Esophagus squamous epithelium (tissue), 5 donors: Measurements from ENCODE around the gene RDH5. TPM values are rescaled to one million over a fixed set of nuclear protein-coding genes. Genes with fewer than 3 reads are reported as not detected.

Source experiments
- DNase-seq: peaks from one replicate; lab custom pipeline; 2025; lab: John Stamatoyannopoulos, UW
- H3K27ac ChIP-seq, 4 donors: fragments of 200-600 bp; sonication (generic); one replicate each; pipeline ENCODE4 v1.5.1; 2016 to 2019; ENCODE audit warnings: mild to moderate bottlenecking in 1 of 4
- H3K27me3 ChIP-seq, 4 donors: fragments of 200-600 bp; sonication (generic); 1 replicate in 3 of 4; 2 replicates in 1 of 4; pipeline versions ENCODE4 v1.5.1 to v1.6.0; 2017 to 2021; ENCODE audit warnings: antibody characterized with exemption in 1 of 4
- H3K36me3 ChIP-seq, 3 donors: fragments of 200-600 bp; sonication (generic); one replicate each; pipeline ENCODE4 v1.5.1; 2016 to 2019
- H3K4me1 ChIP-seq, 3 donors: fragments of 200-600 bp; sonication (generic); one replicate each; pipeline ENCODE4 v1.5.1; 2017 to 2019
- H3K4me3 ChIP-seq, 4 donors: fragments of 200-600 bp; sonication (generic); 1 replicate in 3 of 4; 2 replicates in 1 of 4; pipeline ENCODE4 v1.5.1; 2016 to 2019; ENCODE audit warnings: mild to moderate bottlenecking in 2 of 4, moderate library complexity in 1 of 4
- H3K9me3 ChIP-seq, 3 donors: fragments of 200-600 bp; sonication (generic); one replicate each; pipeline ENCODE4 v1.5.1; 2016 to 2019
- POLR2A ChIP-seq, 4 donors: fragments of 450-650 bp; IDR thresholded peaks; one replicate each; pipeline ENCODE4 v1.6.1; 2017; ENCODE audit warnings: antibody characterized with exemption in 4 of 4, mild to moderate bottlenecking in 4 of 4, moderate library complexity in 3 of 4
- WGBS, 2 donors: methylation state at CpG; one replicate each; pipeline ENCODE4 v1.1.5; 2018; 5-methylcytosine and 5-hydroxymethylcytosine counted together
- intact Hi-C: fragments of 100-400 bp; cut with DNase I; formaldehyde crosslinking; loops from one replicate; pipeline ENCODE4 v1.15.0; 2022
- total RNA-seq, 4 donors: library from RNA; depleted of rRNA; stranded (reverse); fragments of >200 nt; gene quantifications; one replicate each; pipeline ENCODE4 v1.1.0, GENCODE V29; 2016
- TF ChIP-seq, protein P1 (sequence below), 6 experiments: fragments of 450-650 bp in 4 of 6; fragments of 200-600 bp in 2 of 6; sonication (generic) in 2 of 6; IDR thresholded peaks; one replicate each; pipeline ENCODE4 v1.5.1; 2016 to 2019; ENCODE audit warnings: antibody characterized with exemption in 6 of 6, mild to moderate bottlenecking in 4 of 6, moderate library complexity in 4 of 6
- donor health status: DM: yes; HTN: yes; CAD: no.

Gene RDH5
- total RNA-seq, 4 donors from 2014 or later = 1.3 to 13.5 (median 4.1) TPM

DNA sequence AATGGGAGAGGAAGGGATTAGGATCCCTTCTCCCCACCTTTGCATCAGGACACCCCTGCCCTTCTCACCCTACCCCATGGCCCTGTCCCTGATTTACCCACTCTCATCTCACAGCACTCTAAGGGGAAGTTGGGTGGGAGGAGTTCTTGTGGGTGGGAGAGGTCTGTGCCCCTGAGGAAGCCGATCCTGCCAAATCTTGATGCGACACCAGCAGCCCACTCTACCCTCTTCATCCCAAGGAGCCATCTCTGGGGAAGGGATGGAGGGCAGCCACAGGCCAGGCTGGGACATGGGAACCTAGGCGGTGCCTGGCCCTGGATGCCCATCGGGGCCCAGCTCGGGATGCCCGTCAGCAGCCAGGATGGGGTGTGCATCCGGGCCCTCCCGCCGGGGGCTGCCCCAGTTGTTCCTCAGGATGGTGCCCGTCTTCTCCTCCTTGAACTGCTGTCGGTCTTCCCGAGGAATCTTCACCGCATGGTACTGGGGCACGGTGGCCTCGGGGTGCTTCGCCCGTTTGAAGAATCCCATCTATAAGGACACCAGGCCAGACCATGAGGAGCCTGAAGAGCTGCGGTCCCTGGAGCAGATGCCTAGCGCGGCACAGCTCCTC, 35.3 kb upstream of the RDH5 start:
- Histone ChIP-seq H3K9me3 (no peaks in the 10 kb centered on the region), H3K27me3 (peaks cover 0 to 12% (median 0%) of the 10 kb centered on the region in 4 donors), H3K36me3 (peaks cover 0 to 5% (median 0%) of the 10 kb centered on the region in 3 donors), H3K4me1 (peaks cover 6 to 15% (median 10%) of the 10 kb centered on the region in 3 donors), H3K4me3 (no peak overlapping the region), H3K27ac (no peak overlapping the region)
- no peak for DNase-seq
- no peak for TF ChIP-seq POLR2A (IDR thresholded peaks at IDR 0.05)
- TF ChIP-seq, protein P1, sequence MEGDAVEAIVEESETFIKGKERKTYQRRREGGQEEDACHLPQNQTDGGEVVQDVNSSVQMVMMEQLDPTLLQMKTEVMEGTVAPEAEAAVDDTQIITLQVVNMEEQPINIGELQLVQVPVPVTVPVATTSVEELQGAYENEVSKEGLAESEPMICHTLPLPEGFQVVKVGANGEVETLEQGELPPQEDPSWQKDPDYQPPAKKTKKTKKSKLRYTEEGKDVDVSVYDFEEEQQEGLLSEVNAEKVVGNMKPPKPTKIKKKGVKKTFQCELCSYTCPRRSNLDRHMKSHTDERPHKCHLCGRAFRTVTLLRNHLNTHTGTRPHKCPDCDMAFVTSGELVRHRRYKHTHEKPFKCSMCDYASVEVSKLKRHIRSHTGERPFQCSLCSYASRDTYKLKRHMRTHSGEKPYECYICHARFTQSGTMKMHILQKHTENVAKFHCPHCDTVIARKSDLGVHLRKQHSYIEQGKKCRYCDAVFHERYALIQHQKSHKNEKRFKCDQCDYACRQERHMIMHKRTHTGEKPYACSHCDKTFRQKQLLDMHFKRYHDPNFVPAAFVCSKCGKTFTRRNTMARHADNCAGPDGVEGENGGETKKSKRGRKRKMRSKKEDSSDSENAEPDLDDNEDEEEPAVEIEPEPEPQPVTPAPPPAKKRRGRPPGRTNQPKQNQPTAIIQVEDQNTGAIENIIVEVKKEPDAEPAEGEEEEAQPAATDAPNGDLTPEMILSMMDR (IDR thresholded peaks at IDR 0.05) = no peak
- WGBS, 2 donors = 89% methylated on average over 5 to 10 of the region's 20 CpGs
- intact Hi-C loops = no loop called here

DNA sequence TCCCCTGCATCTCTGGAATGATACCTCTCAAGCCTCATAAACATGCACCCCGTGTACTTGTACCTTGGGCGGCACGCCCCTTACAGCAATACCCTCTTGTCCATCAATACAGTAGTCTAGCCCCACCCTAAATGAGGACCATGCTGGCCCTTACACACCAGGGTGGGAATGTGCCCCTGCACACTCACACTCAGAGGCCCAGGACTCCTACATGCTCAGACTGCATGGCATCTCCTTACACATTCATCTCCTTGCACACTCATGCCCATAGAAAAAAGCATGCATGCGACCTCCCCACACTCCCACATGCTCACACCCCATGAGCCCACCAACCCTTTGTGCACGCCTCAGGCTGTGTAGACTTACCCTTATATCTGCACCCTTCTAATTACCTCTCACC, 34.5 kb upstream of the RDH5 start:
- H3K4me3 ChIP-seq = no peak overlapping the region
- DNase-seq = no peak
- 87 to 89% methylated on average over 5 of the region's 5 CpGs for WGBS, 2 donors
- no peak for TF ChIP-seq POLR2A (IDR thresholded peaks at IDR 0.05)
- TF ChIP-seq, protein P1 (IDR thresholded peaks at IDR 0.05) = no peak
- peaks cover 0 to 5% (median 0%) of the 10 kb centered on the region in 3 donors for H3K36me3 ChIP-seq
- H3K27me3 ChIP-seq = peaks cover 0 to 12% (median 0%) of the 10 kb centered on the region in 4 donors
- H3K9me3 ChIP-seq = no peaks in the 10 kb centered on the region
- intact Hi-C loops = no loop called here
- H3K4me1 ChIP-seq = peaks cover 6 to 15% (median 10%) of the 10 kb centered on the region in 3 donors
- H3K27ac ChIP-seq = no peak overlapping the region

DNA sequence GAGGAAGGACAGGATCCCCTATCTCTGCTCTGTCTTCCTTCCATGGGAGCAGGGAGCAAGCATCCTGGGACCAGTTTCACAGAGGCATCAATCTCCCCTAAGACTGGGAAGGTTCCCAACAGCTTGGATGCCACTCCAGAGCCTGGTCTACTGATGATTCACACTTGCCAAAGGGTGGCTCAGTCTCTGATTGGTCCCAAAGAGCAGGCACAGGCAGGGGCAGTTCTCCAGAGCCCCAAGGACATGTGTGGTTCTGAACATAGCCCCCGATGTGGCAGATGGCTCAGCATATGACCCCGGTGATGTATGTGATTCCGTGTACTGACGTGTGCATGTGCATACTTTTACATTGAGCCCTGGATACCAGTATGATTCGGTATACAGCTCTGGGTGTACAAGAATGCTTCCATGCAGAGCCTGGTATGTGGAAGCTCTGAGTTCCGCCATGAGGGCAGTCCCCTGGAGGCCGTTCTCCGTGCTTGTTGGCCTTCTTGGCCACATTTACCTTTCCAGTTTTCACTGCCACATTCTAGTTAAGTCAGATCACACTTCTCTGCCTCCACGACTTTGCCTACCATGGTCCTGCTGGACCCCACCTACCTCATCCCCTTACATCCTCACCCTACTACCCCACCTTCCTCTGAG, 33.7 kb upstream of the RDH5 start:
- Histone ChIP-seq H3K36me3 (peaks cover 0 to 5% (median 0%) of the 10 kb centered on the region in 3 donors), H3K4me1 (peaks cover 2 to 9% (median 6%) of the 10 kb centered on the region in 3 donors), H3K9me3 (no peaks in the 10 kb centered on the region), H3K4me3 (no peak overlapping the region), H3K27ac (no peak overlapping the region), H3K27me3 (peaks cover 0 to 6% (median 0%) of the 10 kb centered on the region in 4 donors)
- TF ChIP-seq, protein P1 (IDR thresholded peaks at IDR 0.05) = no peak
- TF ChIP-seq POLR2A (IDR thresholded peaks at IDR 0.05) = no peak
- no peak for DNase-seq
- 80 to 83% methylated on average over 9 of the region's 9 CpGs for WGBS, 2 donors
- intact Hi-C loops = no loop called here

DNA sequence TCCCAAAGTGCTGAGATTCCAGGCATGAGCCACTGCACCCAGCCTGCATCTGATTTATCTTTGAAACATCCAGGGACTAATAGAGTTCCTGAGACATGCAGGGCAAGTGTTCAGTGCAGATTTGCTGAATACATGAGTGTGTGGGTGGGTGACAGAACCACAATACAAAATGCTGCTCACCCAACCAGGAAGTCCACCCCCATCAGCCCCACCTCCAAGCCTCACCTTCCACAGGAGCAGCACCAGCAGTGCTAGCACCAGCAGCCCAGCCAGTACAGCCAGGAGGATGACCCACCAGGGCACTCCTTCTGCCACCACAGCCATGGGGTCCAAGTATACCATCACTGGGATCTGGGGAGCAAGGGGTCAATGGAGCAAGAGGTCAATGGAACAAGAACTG, 32.4 kb upstream of the RDH5 start:
- Histone ChIP-seq H3K36me3 (peaks cover 0 to 14% (median 0%) of the 10 kb centered on the region in 3 donors), H3K27me3 (no peaks in the 10 kb centered on the region), H3K4me1 (no peaks in the 10 kb centered on the region), H3K9me3 (no peaks in the 10 kb centered on the region), H3K27ac (no peak overlapping the region), H3K4me3 (no peak overlapping the region)
- DNase-seq = no peak
- TF ChIP-seq, protein P1 (IDR thresholded peaks at IDR 0.05) = no peak
- no peak for TF ChIP-seq POLR2A (IDR thresholded peaks at IDR 0.05)
- intact Hi-C loops = no loop called here
